K562 (cell line): ENCODE measurements around the gene ANO9. TPM values are rescaled to one million over a fixed set of nuclear protein-coding genes. Genes with fewer than 3 reads are reported as not detected.

Experiments
- ATAC-seq: fragments of 200-7000 bp; cut with Tn5 transposase; 3 replicates; pipeline ENCODE4 v1.9.1; 2020; ENCODE audit warnings: moderate library complexity
- BruUV-seq: library from RNA; stranded (reverse); fragments of 400-500 nt; replicated peaks from 2 replicates; lab custom pipeline; 2021; lab: Mats Ljungman, UMichigan
- CTCF ChIA-PET: fragments of 300-600 bp; formaldehyde crosslinking; extraction: SDS; loops from one replicate; lab custom pipeline; 2021; ENCODE audit warnings: low intra/inter-chr PET ratio; lab: Yijun Ruan, JAX
- POLR2A ChIA-PET: fragments of 300-600, 350-650 bp; sonication (Branson Sonifier 250); formaldehyde crosslinking; extraction: SDS; loops from one replicate; lab custom pipeline; 2021; ENCODE audit warnings: antibody characterized with exemption, inconsistent platforms; lab: Yijun Ruan, JAX
- DNase-seq, 4 experiments: peaks; one replicate each; pipeline versions ENCODE4 v3.0.0 to v3.0.0-alpha.2; 2011 to 2018; ENCODE audit warnings: low spot score in 3 of 4, mixed read lengths in 3 of 4; ENCODE audit errors: extremely low read depth in 1 of 4
- FAIRE-seq: peaks from 2 replicates; lab custom pipeline; 2011; peaks lifted over from hg19 to GRCh38; lab: Jason Lieb, UNC
- H2AFZ ChIP-seq: 2 replicates; pipeline ENCODE4 v1.6.0; 2011; ENCODE audit warnings: low read depth, low read length, control low read depth, inconsistent platforms
- H3K27ac ChIP-seq: fragments of 200-600 bp; 3 replicates; pipeline ENCODE4 v1.8.0; 2011; ENCODE audit warnings: low read depth, mild to moderate bottlenecking, control low read depth, inconsistent platforms, low read length, moderate library complexity, mixed read lengths; ENCODE audit errors: extremely low read depth
- H3K27me3 ChIP-seq, 2 experiments: fragments of 300-600 bp in 1 of 2; 2 replicates in 1 of 2; 3 replicates in 1 of 2; pipeline versions ENCODE4 v1.6.0 to v1.8.0; 2011; ENCODE audit warnings: inconsistent platforms in 2 of 2, low read length in 2 of 2, mild to moderate bottlenecking in 1 of 2, mixed read lengths in 1 of 2, moderate library complexity in 1 of 2; ENCODE audit not compliant: control insufficient read depth in 2 of 2, insufficient read depth in 2 of 2
- H3K36me3 ChIP-seq: fragments of 300-600 bp; 3 replicates; pipeline ENCODE4 v1.8.0; 2011; ENCODE audit warnings: mild to moderate bottlenecking, low read length, inconsistent platforms; ENCODE audit not compliant: control insufficient read depth, insufficient read depth
- H3K4me1 ChIP-seq, 2 experiments: fragments of 200-600 bp in 1 of 2; replicated peaks in 1 of 2; 2 replicates in 1 of 2; 3 replicates in 1 of 2; pipeline versions ENCODE4 v1.5.1 to v1.8.0; 2011; ENCODE audit warnings: inconsistent platforms in 2 of 2, low read length in 2 of 2, mild to moderate bottlenecking in 1 of 2, mixed read lengths in 1 of 2, moderate library complexity in 1 of 2; ENCODE audit not compliant: control insufficient read depth in 2 of 2, insufficient read depth in 2 of 2
- H3K4me2 ChIP-seq: 2 replicates; pipeline ENCODE4 v1.6.1; 2011; ENCODE audit warnings: low read length, control low read depth, inconsistent platforms, mixed read lengths; ENCODE audit not compliant: insufficient read depth
- H3K4me3 ChIP-seq: fragments of 200-600 bp; sonication (generic), shearing (Covaris generic); 2 replicates; pipeline ENCODE4 v1.5.1; 2016; ENCODE audit warnings: control low read depth, inconsistent platforms
- H3K79me2 ChIP-seq: fragments of 200-600 bp; 3 replicates; pipeline ENCODE4 v1.8.0; 2011; ENCODE audit warnings: low read length, inconsistent platforms; ENCODE audit not compliant: control insufficient read depth, insufficient read depth
- H3K9ac ChIP-seq, 2 experiments: 2 replicates each; pipeline versions ENCODE4 v1.6.0 to v1.6.1; 2011; ENCODE audit warnings: low read depth in 2 of 2, low read length in 2 of 2, control low read depth in 1 of 2, inconsistent platforms in 1 of 2, mild to moderate bottlenecking in 1 of 2, mixed read lengths in 1 of 2; ENCODE audit not compliant: insufficient read depth in 1 of 2
- H3K9me1 ChIP-seq: one replicate; pipeline ENCODE4 v1.6.0; 2011; ENCODE audit warnings: inconsistent platforms, mild to moderate bottlenecking, low read length, moderate library complexity; ENCODE audit not compliant: control insufficient read depth, insufficient read depth
- H3K9me3 ChIP-seq: replicated peaks from 2 replicates; pipeline ENCODE4 v1.5.1; 2011; ENCODE audit warnings: low read depth, low read length, inconsistent platforms; ENCODE audit not compliant: control insufficient read depth, insufficient read depth
- H4K20me1 ChIP-seq: replicated peaks from 2 replicates; pipeline ENCODE4 v1.6.1; 2011; ENCODE audit warnings: low read length, inconsistent platforms, mixed read lengths; ENCODE audit not compliant: control insufficient read depth, insufficient read depth
- NCOA6 ChIP-seq: fragments of 450-650 bp; IDR thresholded peaks from 2 replicates; pipeline ENCODE4 v1.6.1; 2017; ENCODE audit warnings: mild to moderate bottlenecking
- NFATC3 ChIP-seq: fragments of 450-650 bp; IDR thresholded peaks from 2 replicates; pipeline ENCODE4 v1.6.1; 2017; ENCODE audit warnings: mild to moderate bottlenecking
- RBFOX2 ChIP-seq: fragments of 200-400 bp; formaldehyde crosslinking; IDR thresholded peaks from 2 replicates; pipeline ENCODE4 v1.6.1; 2017; ENCODE audit warnings: low read depth, mild to moderate bottlenecking, low read length, moderate library complexity
- SMARCB1 ChIP-seq: IDR thresholded peaks from 2 replicates; pipeline ENCODE4 v1.6.1; 2011; ENCODE audit warnings: improper control_type of control experiment, low read depth; ENCODE audit not compliant: insufficient read length
- ZFP1 ChIP-seq: fragments of 450-650 bp; formaldehyde crosslinking; IDR thresholded peaks from 2 replicates; pipeline ENCODE4 v1.4.0; 2020; ENCODE audit warnings: mild to moderate bottlenecking, mixed read lengths
- ZNF274 ChIP-seq: IDR thresholded peaks from 2 replicates; pipeline ENCODE4 v1.6.1; 2011; ENCODE audit warnings: low read depth, mild to moderate bottlenecking, low read length, moderate library complexity, borderline replicate concordance
- WGBS: fragments of 100-300 bp; shearing (Covaris generic); methylation state at CpG from one replicate; pipeline ENCODE4 v1.1.6; 2016; ENCODE audit warnings: low coverage, mixed read lengths; ENCODE audit not compliant: insufficient coverage; ENCODE audit errors: missing lambda C conversion rate; 5-methylcytosine and 5-hydroxymethylcytosine counted together
- in situ Hi-C: fragments of 300-500 bp; cut with MboI; formaldehyde crosslinking; loops from 4 replicates; pipeline ENCODE4 v1.15.0; 2018; ENCODE audit warnings: inconsistent platforms, mixed read lengths
- intact Hi-C: fragments of 100-400 bp; cut with micrococcal nuclease; formaldehyde crosslinking; loops from 2 replicates; pipeline ENCODE4 v1.14.2; 2022
- polyA plus RNA-seq, 8 experiments: library from polyadenylated mRNA; depleted of rRNA in 4 of 8; stranded (reverse) in 5 of 8; unstranded in 3 of 8; fragments of >200 nt; fragmentation: Nextera tagmentation in 2 of 8; fragmentation: Illumina TruSeq in 1 of 8; extraction: Ambion mirVana in 2 of 8; extraction: Trizol in 1 of 8; gene quantifications; 2 replicates each; pipeline versions ENCODE4 v1.2.1 to v1.2.3, GENCODE V29; 2011 to 2014; ENCODE audit warnings: inconsistent platforms in 1 of 8, missing spikeins in 1 of 8
- total RNA-seq, 7 experiments: library from RNA; depleted of rRNA in 6 of 7; stranded (reverse); fragments of >200 nt in 6 of 7; fragmentation: Illumina TruSeq in 2 of 7; extraction: Trizol in 2 of 7; gene quantifications; 2 replicates each; pipeline versions ENCODE4 v1.2.1 to v1.2.3, GENCODE V29; 2011 to 2021; ENCODE audit warnings: low replicate concordance in 1 of 7
- TF ChIP-seq, protein P1 (sequence below): sonication (generic); formaldehyde crosslinking; IDR thresholded peaks from 2 replicates; pipeline ENCODE4 v1.8.0; 2022; ENCODE audit warnings: missing genetic modification reagents, mild to moderate bottlenecking, borderline replicate concordance
- TF ChIP-seq, protein P2 (sequence below): sonication (generic); formaldehyde crosslinking; IDR thresholded peaks from 2 replicates; pipeline ENCODE4 v1.8.1; 2023; ENCODE audit warnings: mild to moderate bottlenecking, missing genetic modification reagents

ANO9 gene
- total and polyA plus RNA-seq, 9 of the 15 experiments (the other 6 are each of a cell fraction or from before 2014, with no cell fraction given), result 0.20 to 14.5 (median 4.5) TPM

DNA sequence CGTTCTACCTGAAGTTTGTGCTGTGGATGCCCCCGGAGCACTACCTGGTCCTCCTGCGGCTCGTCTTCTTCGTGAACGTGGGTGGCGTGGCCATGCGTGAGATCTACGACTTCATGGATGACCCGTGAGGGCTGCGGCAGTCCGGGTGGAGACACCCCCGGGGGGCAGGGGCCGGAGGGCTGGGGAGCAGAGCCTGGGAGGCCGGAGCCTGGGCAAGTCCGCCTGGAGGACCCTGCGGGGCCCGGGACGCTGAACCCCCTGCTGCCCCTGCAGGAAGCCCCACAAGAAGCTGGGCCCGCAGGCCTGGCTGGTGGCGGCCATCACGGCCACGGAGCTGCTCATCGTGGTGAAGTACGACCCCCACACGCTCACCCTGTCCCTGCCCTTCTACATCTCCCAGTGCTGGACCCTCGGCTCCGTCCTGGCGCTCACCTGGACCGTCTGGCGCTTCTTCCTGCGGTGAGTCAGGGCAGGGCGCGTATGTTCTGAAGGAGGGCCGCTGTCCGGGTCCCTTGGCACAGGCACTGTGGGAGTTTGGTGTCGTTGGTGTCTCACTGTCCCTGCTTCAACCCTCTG lies 47.9 kb upstream of the ANO9 start:
- ChIA-PET CTCF (no interaction called here), POLR2A (interaction anchor here (0.6 kb wide), 2 partner anchors 12 to 20 kb away, joined by 3 read pairs; no protein-coding TSS in a partner anchor)
- intact Hi-C loops, result no loop called here
- Histone ChIP-seq H3K27ac (no peak overlapping the region), H3K79me2 (peaks cover under 1% of the 10 kb centered on the region; the same call in 1 of the 3 replicates), H3K9me3 (no peaks in the 10 kb centered on the region), H3K27me3 (no peaks in the 10 kb centered on the region), H3K9ac (no peak overlapping the region), H2AFZ (no peak overlapping the region), H3K4me1 (peaks cover 0 to 30% of the 10 kb centered on the region in 2 experiments; a peak in 2 of 5 replicates), H4K20me1 (no peaks in the 10 kb centered on the region), H3K4me3 (no peak overlapping the region), H3K9me1 (no peaks in the 10 kb centered on the region), H3K4me2 (no peak overlapping the region), H3K36me3 (peaks cover 67% of the 10 kb centered on the region; the same call in 2 of the 3 replicates)
- no TSS peak for BruUV-seq
- ATAC-seq (no peak), DNase-seq (no peak), FAIRE-seq (no peak)
- 98% methylated on average over 11 of the region's 37 CpGs for WGBS
- TF ChIP-seq, protein P1, sequence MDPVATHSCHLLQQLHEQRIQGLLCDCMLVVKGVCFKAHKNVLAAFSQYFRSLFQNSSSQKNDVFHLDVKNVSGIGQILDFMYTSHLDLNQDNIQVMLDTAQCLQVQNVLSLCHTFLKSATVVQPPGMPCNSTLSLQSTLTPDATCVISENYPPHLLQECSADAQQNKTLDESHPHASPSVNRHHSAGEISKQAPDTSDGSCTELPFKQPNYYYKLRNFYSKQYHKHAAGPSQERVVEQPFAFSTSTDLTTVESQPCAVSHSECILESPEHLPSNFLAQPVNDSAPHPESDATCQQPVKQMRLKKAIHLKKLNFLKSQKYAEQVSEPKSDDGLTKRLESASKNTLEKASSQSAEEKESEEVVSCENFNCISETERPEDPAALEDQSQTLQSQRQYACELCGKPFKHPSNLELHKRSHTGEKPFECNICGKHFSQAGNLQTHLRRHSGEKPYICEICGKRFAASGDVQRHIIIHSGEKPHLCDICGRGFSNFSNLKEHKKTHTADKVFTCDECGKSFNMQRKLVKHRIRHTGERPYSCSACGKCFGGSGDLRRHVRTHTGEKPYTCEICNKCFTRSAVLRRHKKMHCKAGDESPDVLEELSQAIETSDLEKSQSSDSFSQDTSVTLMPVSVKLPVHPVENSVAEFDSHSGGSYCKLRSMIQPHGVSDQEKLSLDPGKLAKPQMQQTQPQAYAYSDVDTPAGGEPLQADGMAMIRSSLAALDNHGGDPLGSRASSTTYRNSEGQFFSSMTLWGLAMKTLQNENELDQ (CRISPR knock-in tag), result no peak
- no peak for TF ChIP-seq ZNF274
- no peak for TF ChIP-seq NCOA6
- no peak for TF ChIP-seq ZFP1 (CRISPR knock-in tag)
- TF ChIP-seq SMARCB1, result no peak
- TF ChIP-seq, protein P2, sequence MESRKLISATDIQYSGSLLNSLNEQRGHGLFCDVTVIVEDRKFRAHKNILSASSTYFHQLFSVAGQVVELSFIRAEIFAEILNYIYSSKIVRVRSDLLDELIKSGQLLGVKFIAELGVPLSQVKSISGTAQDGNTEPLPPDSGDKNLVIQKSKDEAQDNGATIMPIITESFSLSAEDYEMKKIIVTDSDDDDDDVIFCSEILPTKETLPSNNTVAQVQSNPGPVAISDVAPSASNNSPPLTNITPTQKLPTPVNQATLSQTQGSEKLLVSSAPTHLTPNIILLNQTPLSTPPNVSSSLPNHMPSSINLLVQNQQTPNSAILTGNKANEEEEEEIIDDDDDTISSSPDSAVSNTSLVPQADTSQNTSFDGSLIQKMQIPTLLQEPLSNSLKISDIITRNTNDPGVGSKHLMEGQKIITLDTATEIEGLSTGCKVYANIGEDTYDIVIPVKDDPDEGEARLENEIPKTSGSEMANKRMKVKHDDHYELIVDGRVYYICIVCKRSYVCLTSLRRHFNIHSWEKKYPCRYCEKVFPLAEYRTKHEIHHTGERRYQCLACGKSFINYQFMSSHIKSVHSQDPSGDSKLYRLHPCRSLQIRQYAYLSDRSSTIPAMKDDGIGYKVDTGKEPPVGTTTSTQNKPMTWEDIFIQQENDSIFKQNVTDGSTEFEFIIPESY (CRISPR knock-in tag), result peak; percentile 43; the same call in 1 of the 2 replicates
- no peak for TF ChIP-seq NFATC3
- TF ChIP-seq RBFOX2, result no peak
- in situ Hi-C loops, result no loop called here
